ENCODE data around the gene EMILIN3.

The EMILIN3 gene

GRCh38 chr20:41352106-41352505 is 14.5 kb downstream of the EMILIN3 start:
- Histone ChIP-seq H3K36me3 (ENCODE audit: low read length) (no peaks in the 10 kb centered on the region), H3K9ac (ENCODE audit: low read length) (no peak overlapping the region), H3K4me3 (ENCODE audit: insufficient read depth, low read length, poor library complexity, severe bottlenecking) (no peak overlapping the region), H3K4me2 (ENCODE audit: low read depth, low read length, poor library complexity, severe bottlenecking) (no peak overlapping the region), H4K20me1 (ENCODE audit: low read depth, low read length) (no peaks in the 10 kb centered on the region), H3K9me2 (replicated peaks; ENCODE audit: insufficient read depth, low read length) (no peaks in the 10 kb centered on the region), H3K79me2 (ENCODE audit: insufficient read depth, low read length) (no peaks in the 10 kb centered on the region), H3K27me3 (ENCODE audit: low read length) (no peaks in the 10 kb centered on the region), H3F3A (ENCODE audit: insufficient read depth) (no peaks in the 10 kb centered on the region), H2AFZ (ENCODE audit: low read depth, low read length, severe bottlenecking) (no peak overlapping the region), H3K27ac (ENCODE audit: low read depth, low read length) (no peak overlapping the region), H3K9me3 (ENCODE audit: insufficient read depth, low read length) (no peaks in the 10 kb centered on the region)
- TF ChIP-seq CTCF (IDR thresholded peaks at IDR 0.05; ENCODE audit: insufficient read depth, low read length, poor library complexity, severe bottlenecking): no peak
- no peak for TF ChIP-seq EZH2phosphoT487 (conservative IDR thresholded peaks at IDR 0.05; ENCODE audit: low read length)

GRCh38 chr20:41350408-41350962 is 16.1 kb downstream of the EMILIN3 start:
- H3K4me2 ChIP-seq (ENCODE audit: low read depth, low read length, poor library complexity, severe bottlenecking): no peak overlapping the region
- H3K9me3 ChIP-seq (ENCODE audit: insufficient read depth, low read length): no peaks in the 10 kb centered on the region
- TF ChIP-seq CTCF (IDR thresholded peaks at IDR 0.05; ENCODE audit: insufficient read depth, low read length, poor library complexity, severe bottlenecking): no peak
- TF ChIP-seq EZH2phosphoT487 (conservative IDR thresholded peaks at IDR 0.05; ENCODE audit: low read length): no peak
- no peak overlapping the region for H3K27ac ChIP-seq (ENCODE audit: low read depth, low read length)
- no peaks in the 10 kb centered on the region for H3K27me3 ChIP-seq (ENCODE audit: low read length)
- no peaks in the 10 kb centered on the region for H3F3A ChIP-seq (ENCODE audit: insufficient read depth)
- H3K79me2 ChIP-seq (ENCODE audit: insufficient read depth, low read length): no peaks in the 10 kb centered on the region
- no peaks in the 10 kb centered on the region for H3K36me3 ChIP-seq (ENCODE audit: low read length)
- H3K9ac ChIP-seq (ENCODE audit: low read length): no peak overlapping the region
- H3K4me3 ChIP-seq (ENCODE audit: insufficient read depth, low read length, poor library complexity, severe bottlenecking): no peak overlapping the region
- no peaks in the 10 kb centered on the region for H4K20me1 ChIP-seq (ENCODE audit: low read depth, low read length)
- no peak overlapping the region for H2AFZ ChIP-seq (ENCODE audit: low read depth, low read length, severe bottlenecking)
- no peaks in the 10 kb centered on the region for H3K9me2 ChIP-seq (replicated peaks; ENCODE audit: insufficient read depth, low read length)

- H3K79me2 ChIP-seq (ENCODE audit: insufficient read depth, low read length): no peaks in the 10 kb centered on the region
- H3F3A ChIP-seq (ENCODE audit: insufficient read depth): no peaks in the 10 kb centered on the region
Observed at GRCh38 chr20:41349943-41350342, 16.7 kb downstream of the EMILIN3 start.

More at GRCh38 chr20:41349943-41350342, 16.7 kb downstream of the EMILIN3 start:
- Histone ChIP-seq H3K4me2 (ENCODE audit: low read depth, low read length, poor library complexity, severe bottlenecking) (no peak overlapping the region), H4K20me1 (ENCODE audit: low read depth, low read length) (no peaks in the 10 kb centered on the region), H3K27me3 (ENCODE audit: low read length) (no peaks in the 10 kb centered on the region), H3K9me2 (replicated peaks; ENCODE audit: insufficient read depth, low read length) (no peaks in the 10 kb centered on the region), H3K27ac (ENCODE audit: low read depth, low read length) (no peak overlapping the region), H3K4me3 (ENCODE audit: insufficient read depth, low read length, poor library complexity, severe bottlenecking) (no peak overlapping the region), H2AFZ (ENCODE audit: low read depth, low read length, severe bottlenecking) (no peak overlapping the region), H3K9me3 (ENCODE audit: insufficient read depth, low read length) (no peaks in the 10 kb centered on the region), H3K9ac (ENCODE audit: low read length) (no peak overlapping the region), H3K36me3 (ENCODE audit: low read length) (no peaks in the 10 kb centered on the region)
- no peak for TF ChIP-seq EZH2phosphoT487 (conservative IDR thresholded peaks at IDR 0.05; ENCODE audit: low read length)
- TF ChIP-seq CTCF (IDR thresholded peaks at IDR 0.05; ENCODE audit: insufficient read depth, low read length, poor library complexity, severe bottlenecking): no peak

Measured in SU-DHL-6 (cell line).